HCEC 1CT (cell line): ENCODE data around the gene SCIN.
"Not testable (repeated sequence)": the region's sequence is repeated elsewhere in the genome, so short reads cannot be mapped to it uniquely, and the experiment has no call there.

ENCODE experiments used
- DNase-seq: peaks from one replicate; pipeline ENCODE4 v3.0.0-alpha.2; 2017

The SCIN gene

DNA sequence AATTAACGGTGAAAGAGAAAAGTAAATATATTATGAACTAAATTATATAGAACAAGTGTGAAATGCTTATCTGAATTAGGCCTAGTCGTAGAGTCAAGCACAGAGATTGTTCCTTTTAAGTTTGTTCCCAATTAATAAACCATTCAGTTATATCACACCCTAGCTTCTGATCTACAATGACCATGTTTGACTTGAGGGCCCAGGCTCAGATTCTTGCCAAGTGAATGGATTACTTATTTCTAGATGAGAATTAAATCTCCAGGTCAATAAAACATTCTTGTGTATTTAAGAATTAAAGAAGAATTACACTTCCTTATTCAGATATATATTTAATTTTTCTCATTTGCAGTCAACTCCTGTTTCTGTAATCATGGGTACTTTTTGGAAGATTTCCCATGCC is 79.6 kb downstream of the SCIN start:
- DNase-seq, result no peak

DNA sequence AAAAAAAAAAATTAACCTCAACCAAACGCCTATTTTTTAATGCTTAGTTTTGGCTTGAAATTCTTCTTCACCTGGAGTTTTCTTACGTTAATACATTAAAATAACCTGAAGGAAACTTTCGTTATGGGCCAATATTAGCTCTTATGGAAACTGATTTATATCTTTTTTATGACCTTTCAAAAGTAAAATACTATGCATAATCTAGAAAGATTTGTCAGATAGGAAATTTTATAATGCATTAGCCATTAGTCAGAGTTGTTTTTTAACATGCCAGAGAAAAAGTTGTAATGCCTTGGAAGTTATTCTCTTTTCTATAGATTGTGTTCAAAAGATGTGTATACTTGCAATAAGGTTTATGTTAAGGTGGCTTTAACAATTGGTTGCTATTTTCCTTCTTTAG is 82.6 kb downstream of the SCIN start:
- DNase-seq, result peak; percentile 21

DNA sequence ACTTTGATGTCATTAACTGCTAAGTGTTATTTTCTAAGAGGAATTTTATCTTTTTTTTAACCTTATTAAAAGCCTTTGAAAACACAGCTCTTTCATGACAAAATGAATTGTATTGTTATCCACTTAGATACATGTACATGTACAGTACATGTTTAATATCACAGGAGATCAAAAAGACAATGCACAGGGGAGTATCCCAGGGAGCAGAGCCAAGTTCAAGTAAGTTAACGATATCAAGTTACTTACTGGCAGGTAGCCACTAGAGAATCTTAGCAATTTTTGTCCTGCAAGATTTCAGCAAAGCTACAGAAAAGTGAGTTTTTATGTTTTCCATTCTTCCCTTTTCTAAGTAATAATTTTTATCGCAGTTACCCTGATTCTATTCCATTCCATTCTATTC is 83.0 kb downstream of the SCIN start:
- no peak for DNase-seq

DNA sequence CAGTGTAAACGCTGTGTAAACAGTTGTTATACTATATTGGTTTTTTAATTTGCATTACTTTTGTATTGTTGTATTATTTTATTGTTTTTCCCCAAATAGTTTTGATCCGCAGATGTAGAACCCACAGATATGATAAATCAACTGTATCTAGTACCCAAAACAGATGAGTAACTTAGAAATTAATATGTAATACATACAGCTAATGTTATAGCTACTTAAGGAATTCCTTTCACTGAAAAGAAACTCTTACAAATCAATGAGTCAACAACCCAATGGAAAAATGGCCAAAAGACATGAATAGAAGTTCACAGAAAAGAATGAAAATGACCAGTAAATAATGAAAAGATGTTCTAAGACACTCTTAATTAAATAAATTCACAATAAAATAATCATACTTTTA is 84.6 kb downstream of the SCIN start:
- DNase-seq, result peak; percentile 43

DNA sequence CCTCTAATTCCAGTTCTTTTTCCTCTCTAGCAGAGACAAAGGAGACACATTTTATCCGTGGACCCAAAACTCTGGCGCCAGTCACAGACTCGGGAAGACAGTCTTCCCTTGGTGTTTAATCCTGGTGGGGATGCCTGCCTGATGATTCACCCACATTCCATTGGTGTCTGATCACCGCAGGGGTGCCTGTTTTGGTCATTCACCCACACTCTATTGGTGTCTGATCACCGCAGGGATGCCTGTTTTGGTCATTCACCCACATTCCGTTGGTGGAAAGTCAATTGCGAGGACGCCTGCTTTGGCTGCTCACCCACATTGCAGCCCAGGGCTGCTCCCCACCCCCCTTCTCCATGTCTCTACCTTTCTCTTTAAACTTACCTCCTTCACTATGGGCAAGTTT is 89.9 kb downstream of the SCIN start:
- DNase-seq, result peak; percentile 92

DNA sequence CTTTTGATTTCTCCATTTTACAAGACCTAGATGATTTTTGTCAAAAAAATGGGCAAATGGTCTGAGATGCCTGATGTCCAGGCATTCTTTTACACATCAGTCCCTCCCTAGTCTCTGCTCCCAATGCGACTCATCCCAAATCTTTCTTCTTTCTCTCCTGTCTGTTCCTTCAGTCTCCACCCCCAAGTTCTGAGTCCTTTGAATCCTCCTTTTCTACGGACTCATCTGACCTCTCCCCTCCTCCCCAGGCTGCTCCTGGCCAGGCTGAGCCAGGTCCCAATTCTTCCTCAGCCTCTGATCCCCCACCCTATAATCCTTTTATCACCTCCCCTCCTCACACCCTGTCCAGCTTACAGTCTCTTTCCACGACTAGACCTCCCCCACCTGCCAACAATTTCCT is 90.5 kb downstream of the SCIN start:
- not testable (repeated sequence) for DNase-seq

DNA sequence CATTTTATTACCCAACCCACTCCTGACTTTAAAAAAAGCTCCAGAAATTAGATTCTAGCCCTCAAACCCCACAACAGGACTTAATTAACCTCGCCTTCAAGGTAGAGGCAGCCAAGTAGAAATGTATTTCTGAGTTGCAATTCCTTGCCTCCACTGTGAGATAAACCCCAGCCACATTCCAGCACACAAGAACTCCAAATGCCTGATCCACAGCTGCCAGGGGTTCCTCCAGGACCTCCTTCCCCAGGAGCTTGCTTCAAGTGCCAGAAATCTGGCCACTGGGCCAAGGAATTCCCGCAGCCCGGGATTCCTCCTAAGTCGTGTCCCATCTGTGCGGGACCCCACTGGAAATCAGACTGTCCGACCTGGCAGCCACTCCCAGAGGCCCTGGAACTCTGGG is 91.1 kb downstream of the SCIN start:
- DNase-seq, result no peak

DNA sequence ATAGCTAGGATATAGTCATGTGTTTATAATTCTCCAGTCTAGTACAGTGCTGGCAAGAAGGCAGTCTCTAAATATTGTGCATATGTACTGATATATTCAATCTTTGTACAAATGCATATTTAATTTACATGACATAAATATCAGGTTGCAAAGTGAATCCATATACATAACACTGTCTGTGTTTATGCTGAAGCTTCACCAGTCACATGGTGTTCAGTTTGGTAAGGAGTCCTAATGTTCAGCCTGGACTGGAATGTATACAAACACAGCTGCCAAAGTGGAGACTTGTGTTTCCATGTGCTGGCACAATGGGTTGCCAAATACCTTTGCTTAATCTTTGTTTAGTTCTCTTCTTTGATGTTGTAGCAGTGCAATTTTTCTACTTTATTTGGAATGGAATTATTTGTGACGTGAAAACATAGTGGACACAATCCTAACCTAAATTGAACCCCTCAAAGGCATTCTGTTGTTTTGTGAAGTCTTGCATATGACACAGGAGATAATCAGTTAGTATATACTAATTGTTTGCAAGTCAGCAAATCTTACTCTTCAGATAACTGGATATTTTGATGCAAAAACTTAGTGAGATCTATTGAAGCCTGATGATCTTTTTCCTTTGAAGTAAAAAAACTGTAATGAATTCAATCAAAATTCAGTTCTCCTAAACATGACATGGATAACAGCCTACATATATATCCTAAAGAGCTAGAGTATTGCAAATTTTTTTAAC is 99.6 kb downstream of the SCIN start:
- DNase-seq, result peak; percentile 77

DNA sequence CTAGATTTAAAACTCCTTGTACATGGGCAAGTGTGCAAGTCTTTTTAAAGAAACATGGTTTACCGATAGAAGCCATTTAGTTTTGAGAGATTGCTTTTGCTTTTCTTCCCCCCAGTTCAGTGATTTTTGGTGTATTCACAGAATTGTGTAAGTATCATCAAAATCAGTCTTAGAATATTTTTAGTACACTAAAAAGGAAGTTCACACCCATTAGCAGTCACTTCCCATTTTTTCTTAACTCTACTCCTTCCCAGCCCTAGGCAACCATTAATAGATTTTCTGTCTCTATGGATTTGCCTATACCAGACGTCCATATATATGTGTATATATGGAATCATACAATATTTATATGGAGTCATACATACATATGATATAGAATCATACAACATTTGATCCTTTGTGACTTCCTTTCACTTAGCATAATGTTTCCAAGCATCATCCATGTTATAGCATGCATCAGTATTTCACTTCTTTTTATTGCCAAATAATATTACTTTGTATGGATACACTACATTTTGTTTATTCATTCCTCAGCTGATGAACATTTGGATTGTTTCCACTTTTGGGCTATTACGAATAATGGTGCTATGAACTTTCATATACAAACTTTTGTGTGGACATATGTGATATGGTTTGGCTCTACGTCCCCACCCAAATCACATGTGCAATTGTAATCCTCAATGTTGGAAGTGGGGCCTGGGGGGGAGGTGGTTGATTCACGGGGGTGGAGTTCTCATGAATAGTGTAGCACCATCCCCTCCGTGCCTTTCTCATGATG is 100.4 kb downstream of the SCIN start:
- peak; percentile 21 for DNase-seq

DNA sequence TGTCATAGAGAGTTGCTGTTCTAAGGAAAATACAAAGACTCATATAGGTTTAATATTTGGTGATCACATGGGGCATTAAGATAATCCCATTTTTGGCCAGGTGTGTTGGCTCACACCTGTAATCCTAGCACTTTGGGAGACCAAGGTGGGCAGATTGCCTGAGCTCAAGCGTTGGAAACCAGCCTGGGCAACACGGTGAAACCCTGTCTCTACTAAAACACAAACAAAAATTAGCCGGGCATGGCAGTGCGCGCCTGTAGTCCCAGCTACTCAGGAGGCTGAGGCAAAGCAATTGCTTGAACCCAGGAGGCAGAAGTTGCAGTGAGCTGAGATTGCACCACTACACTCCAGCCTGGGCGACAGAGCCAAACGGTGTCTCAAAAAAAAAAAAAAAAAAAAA is 102.9 kb downstream of the SCIN start:
- not testable (repeated sequence) for DNase-seq

DNA sequence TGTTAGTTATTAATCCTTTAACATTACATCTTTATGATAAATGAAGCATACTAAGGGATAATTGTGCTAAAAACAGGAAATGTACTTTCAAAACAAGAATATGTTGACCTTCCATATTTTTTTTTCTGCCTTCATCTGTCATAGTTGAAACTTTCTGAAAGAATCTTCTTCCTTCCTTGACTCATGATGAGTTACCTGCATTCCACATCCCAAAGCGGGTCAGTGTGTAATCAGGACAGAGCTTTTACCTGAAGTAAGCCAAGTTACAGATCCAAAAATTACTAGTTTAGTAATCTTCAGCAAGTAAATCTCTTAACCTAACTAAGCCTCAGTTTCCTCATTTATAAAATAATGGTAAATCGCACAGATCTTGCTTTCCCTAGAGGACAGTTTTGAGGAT is 103.5 kb downstream of the SCIN start:
- DNase-seq, result no peak

DNA sequence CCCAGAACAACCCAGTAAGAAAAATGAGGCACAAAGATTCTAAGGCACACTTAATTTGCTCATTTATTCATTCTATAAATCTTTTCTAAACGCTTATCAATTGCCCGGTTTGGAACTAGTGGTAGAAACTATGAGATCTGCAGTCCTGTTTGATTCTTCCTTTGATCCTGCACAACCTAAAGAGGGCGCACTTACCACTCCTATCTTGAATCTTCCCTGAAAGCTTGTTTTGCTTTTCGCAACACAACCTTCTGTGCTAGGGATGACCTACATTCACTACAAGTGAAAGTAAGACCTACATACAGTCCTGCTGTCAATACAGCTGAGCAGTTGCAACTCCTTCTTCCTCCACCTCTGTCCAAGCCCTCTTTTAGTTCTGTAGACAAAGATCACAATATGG is 104.3 kb downstream of the SCIN start:
- peak; percentile 54 for DNase-seq

DNA sequence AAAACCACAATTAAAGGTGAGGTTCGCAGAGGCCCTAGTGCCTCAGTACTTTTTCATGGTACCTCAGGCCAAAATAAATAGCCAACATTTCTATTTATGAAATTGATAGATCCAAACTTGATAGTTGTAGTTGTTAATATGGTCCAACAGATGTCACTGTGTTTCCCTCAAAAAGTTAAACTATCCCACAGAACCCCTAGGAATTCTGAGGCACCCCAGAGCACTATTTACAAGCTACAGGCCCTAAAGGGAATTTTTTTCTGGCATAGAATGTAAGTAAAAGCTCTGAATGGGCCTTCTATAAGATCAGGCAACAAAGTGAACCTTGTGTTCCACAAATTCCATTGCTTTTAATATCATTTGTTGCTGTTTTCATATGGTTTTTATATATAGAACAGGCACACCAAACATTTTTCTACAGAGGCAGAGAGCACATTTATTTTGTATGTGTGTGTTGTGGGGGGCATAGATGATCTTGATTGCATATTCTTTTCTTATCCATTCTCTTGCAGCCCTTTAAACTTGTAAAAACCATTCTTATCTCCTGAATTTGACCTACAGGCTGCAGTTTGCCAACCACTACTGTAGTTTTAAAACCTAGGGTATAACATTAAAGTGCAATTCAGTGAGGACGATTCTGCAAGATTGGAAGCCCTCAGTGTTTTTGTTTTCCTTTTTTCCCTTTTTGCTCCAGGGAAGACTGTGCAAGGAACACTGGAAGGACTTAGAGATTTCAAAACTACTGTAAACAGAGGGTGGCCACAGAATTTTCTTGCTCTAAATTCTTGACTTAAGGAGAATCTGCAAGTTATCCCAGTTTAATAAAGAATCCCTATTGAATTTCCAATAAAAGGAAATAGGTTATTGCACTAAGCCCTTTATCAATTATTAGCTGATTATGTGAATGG is 113.4 kb downstream of the SCIN start:
- DNase-seq, result peak; percentile 60

DNA sequence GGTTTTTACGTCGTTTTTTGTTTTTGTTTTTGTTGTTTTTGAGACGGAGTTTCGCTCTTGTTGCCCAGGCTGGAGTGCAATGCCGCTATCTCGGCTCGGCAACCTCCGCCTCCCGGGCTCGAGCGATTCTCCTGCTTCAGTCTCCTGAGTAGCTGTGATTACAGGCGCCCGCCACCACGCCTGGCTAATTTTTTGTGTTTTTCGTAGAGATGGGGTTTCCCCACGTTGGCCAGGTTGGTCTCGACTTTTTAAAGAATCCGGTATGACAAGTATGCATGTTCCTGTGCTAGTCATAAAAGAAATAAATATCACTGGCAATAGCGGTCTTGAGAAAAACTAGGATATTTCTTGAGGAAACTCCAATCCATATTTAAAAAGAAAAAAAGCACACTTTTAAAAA is 114.2 kb downstream of the SCIN start:
- no peak for DNase-seq

DNA sequence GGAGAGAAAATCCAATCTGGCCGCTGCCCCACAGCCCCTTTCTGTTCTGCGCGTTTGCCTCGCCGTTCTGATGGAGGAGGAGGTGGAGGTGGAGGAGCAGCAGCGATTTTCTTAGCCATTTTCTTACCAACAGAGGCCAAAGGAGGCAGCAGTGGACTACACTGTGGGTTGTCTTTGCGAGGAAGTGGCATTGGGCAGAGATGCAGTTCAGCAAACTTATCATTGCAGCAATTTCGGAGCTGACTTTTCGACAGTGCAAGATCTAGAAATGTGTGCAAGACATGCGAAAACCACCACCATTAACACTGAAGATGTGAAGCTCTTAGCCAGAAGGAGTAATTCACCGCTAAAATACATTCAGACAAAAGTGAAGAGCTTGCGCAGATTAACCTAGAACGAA is 115.0 kb downstream of the SCIN start:
- peak; percentile 30 for DNase-seq

DNA sequence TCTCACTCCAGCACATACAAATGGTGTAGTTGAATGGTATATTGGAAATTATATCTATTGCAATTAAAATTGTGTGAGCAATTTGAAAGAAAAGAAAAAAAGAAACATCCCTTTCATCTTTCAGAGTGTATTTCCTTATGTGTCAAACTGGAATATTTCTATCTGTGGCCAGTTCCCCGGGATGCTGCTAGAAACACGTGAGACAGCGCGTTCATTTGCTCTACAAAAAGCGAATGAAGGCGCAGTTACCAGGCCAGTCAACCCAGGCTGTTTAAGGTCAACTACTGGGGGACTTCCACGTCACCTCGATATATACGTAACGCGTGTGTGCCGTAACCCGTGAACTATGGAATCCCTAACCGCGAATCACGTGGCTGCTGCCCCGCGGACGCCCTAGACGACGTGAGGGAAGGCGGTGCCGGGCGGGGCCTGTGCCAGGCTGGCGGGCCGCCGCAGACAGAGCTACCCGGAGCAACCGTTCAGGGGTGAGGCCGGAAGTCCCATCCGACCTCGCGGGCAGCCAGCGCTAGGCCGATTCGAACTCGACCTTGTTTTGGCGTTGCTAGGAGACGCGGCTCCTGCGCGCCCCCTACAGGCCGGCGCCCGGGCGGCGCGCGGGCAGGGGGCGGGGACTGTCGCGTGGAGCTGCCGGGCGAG is 115.8 kb downstream of the SCIN start:
- DNase-seq, result peak; percentile 96

DNA sequence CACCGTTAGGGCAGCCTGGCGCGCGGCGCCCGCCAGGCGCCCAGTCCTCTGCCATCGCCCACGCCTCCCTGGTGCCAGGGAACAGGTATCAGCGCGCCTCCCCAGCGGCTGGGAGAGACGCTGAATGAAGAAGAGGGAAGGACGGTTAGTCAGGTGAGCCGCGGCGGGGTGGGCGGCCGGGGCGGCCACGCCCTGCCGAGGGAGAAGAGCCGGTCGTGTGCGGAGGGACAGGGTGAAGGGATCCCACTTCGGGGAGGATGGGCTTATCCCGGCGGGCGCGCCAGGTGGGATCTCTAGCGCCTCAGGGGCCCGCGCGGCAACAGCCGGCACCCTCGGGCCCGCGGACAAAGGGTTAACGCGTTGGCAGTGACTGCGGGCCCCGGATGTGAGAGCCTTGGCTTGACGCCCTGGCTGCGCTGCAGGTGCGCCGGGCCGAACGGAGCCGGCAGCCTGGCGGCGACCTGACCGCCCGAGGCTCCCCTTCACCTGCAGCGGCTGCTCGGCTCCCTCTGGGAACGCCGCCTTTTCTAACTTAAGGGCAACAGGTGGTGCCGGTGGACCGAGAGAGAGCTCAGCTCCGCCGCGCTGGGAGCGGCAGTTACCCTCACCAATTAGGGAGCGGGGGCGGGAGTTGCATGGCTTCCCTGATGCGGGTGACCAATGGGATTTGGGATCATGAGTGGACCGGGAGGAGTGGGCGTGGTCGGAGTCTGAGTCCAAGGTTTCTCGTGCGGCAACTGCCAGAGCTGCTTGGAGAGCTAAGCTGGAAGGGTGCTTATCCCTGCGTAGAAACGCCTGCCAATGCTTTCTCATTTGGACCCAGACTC is 116.6 kb downstream of the SCIN start, which contains the start of gene ARL4A:
ARL4A (plus strand) TSS at position 743 of the 827 bp plus-strand sequence. CDS start 622 bp downstream, outside the sequence.
- peak; percentile 98 for DNase-seq

DNA sequence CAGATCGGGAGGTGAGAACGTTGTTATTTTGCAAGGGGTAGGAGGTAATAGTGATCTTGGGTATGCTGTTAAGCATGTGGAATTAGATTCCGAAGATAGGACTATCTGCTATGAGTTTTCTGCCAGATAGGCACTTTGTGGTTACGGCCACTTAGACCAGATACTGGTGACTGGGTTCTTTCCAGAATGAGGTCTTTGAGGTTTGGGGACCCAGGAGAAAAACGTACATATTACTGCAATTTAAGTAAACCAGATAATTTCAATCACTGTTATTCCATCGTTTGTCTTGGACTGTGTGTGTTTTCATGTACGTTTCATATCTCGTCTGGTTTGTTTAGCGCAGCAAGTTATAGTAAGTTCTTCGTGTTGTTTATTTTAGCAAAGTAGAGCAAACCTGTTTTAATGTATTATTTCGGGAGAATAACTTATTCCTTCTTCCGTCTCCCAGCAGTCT is 117.2 kb downstream of the SCIN start:
- DNase-seq, result no peak

DNA sequence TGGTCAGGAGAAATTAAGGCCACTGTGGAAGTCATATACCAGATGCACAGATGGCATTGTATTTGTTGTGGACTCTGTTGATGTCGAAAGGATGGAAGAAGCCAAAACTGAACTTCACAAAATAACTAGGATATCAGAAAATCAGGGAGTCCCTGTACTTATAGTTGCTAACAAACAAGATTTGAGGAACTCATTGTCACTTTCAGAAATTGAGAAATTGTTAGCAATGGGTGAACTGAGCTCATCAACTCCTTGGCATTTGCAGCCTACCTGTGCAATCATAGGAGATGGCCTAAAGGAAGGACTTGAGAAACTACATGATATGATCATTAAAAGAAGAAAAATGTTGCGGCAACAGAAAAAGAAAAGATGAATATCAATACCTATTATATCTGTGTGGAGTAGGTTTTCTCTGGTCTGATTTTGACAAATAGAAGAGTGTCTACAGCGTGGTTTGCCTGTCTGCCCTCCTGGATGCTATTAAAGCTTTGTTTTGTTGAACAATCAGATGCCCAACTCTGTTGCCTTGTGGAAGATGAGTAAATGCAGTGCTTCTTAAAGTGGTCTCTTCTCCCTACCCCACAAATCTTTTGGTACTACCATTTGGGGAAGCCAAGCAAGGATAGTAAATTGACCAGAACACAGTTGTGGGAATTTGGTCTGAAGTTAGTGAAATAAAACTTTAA is 118.1 kb downstream of the SCIN start:
- not testable (repeated sequence) for DNase-seq

DNA sequence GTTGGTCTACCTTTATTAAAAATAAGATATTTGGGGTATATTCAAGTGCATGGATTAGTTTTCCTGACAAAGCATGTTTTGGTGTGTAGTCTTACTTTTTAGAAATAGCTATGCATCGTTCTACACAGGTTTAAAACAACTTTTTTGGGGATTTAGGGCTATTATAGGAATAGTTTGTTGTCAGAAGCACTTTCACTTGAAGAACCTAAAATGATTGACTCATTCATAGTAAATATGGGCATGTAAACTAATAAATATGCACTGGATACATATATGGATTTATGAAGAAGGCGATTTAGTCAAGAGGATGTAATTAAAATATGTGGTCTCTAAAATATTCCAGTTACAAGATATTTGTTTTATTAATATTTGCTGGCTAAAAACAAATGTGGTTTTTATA is 118.9 kb downstream of the SCIN start:
- no peak for DNase-seq
